Measurements from ENCODE around the gene CES2. TPM values are rescaled to one million over a fixed set of nuclear protein-coding genes. Genes with fewer than 3 reads are reported as not detected.

Gene CES2
- total RNA-seq, 1 experiment from 2014 or later: 35.4 TPM

- ATAC-seq (no peak), DNase-seq (ENCODE audit: low read depth, low spot score) (no peak)
- H3K27me3 ChIP-seq (ENCODE audit: insufficient read depth, low read length): no peaks in the 10 kb centered on the region
- H3K36me3 ChIP-seq (ENCODE audit: control insufficient read depth in 1 of 2, insufficient read depth in 2 of 2, low read length in 2 of 2): peaks cover 24 to 28% of the 10 kb centered on the region in 2 experiments; a peak in 3 of 4 replicates
- H4K20me1 ChIP-seq (ENCODE audit: insufficient read depth): no peaks in the 10 kb centered on the region
- H2AFZ ChIP-seq (ENCODE audit: low read depth, low read length, poor library complexity, severe bottlenecking): no peak overlapping the region
- ChIA-PET RAD21 (ENCODE audit: low non-redundant PET in 1 of 2, low total read pairs in 2 of 2, uncharacterized antibody in 2 of 2, unreplicated experiment in 2 of 2) (no interaction called here), CTCF (interaction anchor here (0.6 to 1.2 kb wide), 3 partner anchors 235 to 256 kb away, joined by 3 to 5 read pairs (median 3); partner anchors contain the start of gene ELMO3), POLR2A (no interaction called here)
- no peaks in the 10 kb centered on the region for H3K9me2 ChIP-seq (ENCODE audit: insufficient read depth)
- intact Hi-C loops (cut with micrococcal nuclease): no loop called here
- peaks cover 4% of the 10 kb centered on the region; the same call in 1 of the 2 replicates for H3K79me2 ChIP-seq (ENCODE audit: insufficient read depth, low read length)
- H3K9ac ChIP-seq (ENCODE audit: low read length): no peak overlapping the region
- H3K4me2 ChIP-seq (ENCODE audit: low read length): no peak overlapping the region
- TF ChIP-seq, protein P1, sequence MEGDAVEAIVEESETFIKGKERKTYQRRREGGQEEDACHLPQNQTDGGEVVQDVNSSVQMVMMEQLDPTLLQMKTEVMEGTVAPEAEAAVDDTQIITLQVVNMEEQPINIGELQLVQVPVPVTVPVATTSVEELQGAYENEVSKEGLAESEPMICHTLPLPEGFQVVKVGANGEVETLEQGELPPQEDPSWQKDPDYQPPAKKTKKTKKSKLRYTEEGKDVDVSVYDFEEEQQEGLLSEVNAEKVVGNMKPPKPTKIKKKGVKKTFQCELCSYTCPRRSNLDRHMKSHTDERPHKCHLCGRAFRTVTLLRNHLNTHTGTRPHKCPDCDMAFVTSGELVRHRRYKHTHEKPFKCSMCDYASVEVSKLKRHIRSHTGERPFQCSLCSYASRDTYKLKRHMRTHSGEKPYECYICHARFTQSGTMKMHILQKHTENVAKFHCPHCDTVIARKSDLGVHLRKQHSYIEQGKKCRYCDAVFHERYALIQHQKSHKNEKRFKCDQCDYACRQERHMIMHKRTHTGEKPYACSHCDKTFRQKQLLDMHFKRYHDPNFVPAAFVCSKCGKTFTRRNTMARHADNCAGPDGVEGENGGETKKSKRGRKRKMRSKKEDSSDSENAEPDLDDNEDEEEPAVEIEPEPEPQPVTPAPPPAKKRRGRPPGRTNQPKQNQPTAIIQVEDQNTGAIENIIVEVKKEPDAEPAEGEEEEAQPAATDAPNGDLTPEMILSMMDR (IDR thresholded peaks at IDR 0.05 in 2 of 3, conservative IDR thresholded peaks at IDR 0.05 in 1 of 3; ENCODE audit: borderline replicate concordance in 1 of 3, insufficient read depth in 1 of 3, low read depth in 2 of 3, low read length in 2 of 3): no peak
- TF ChIP-seq CBX3 (IDR thresholded peaks at IDR 0.05; ENCODE audit: low read depth) (no peak), EGR1 (IDR thresholded peaks at IDR 0.05; ENCODE audit: low read depth) (no peak), MAX (IDR thresholded peaks at IDR 0.05) (no peak), ZBTB33 (IDR thresholded peaks at IDR 0.05; ENCODE audit: extremely low read depth, insufficient replicate concordance, low read length) (no peak), POLR2A (IDR thresholded peaks at IDR 0.05; ENCODE audit: borderline replicate concordance, extremely low read depth, insufficient read depth, insufficient read length) (no peak), ZFX (IDR thresholded peaks at IDR 0.05) (no peak), EZH2 (IDR thresholded peaks at IDR 0.05) (no peak), ELF1 (IDR thresholded peaks at IDR 0.05; ENCODE audit: borderline replicate concordance, low read depth) (no peak), EZH2phosphoT487 (IDR thresholded peaks at IDR 0.05; ENCODE audit: borderline replicate concordance) (no peak), SP1 (IDR thresholded peaks at IDR 0.05; ENCODE audit: low read depth) (no peak), JUND (IDR thresholded peaks at IDR 0.05) (no peak), TCF7L2 (IDR thresholded peaks at IDR 0.05; ENCODE audit: borderline replicate concordance, extremely low read depth, insufficient read depth, insufficient read length) (no peak)
- TF ChIP-seq, protein P2, sequence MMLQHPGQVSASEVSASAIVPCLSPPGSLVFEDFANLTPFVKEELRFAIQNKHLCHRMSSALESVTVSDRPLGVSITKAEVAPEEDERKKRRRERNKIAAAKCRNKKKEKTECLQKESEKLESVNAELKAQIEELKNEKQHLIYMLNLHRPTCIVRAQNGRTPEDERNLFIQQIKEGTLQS (IDR thresholded peaks at IDR 0.05): no peak
- TF ChIP-seq, protein P3, sequence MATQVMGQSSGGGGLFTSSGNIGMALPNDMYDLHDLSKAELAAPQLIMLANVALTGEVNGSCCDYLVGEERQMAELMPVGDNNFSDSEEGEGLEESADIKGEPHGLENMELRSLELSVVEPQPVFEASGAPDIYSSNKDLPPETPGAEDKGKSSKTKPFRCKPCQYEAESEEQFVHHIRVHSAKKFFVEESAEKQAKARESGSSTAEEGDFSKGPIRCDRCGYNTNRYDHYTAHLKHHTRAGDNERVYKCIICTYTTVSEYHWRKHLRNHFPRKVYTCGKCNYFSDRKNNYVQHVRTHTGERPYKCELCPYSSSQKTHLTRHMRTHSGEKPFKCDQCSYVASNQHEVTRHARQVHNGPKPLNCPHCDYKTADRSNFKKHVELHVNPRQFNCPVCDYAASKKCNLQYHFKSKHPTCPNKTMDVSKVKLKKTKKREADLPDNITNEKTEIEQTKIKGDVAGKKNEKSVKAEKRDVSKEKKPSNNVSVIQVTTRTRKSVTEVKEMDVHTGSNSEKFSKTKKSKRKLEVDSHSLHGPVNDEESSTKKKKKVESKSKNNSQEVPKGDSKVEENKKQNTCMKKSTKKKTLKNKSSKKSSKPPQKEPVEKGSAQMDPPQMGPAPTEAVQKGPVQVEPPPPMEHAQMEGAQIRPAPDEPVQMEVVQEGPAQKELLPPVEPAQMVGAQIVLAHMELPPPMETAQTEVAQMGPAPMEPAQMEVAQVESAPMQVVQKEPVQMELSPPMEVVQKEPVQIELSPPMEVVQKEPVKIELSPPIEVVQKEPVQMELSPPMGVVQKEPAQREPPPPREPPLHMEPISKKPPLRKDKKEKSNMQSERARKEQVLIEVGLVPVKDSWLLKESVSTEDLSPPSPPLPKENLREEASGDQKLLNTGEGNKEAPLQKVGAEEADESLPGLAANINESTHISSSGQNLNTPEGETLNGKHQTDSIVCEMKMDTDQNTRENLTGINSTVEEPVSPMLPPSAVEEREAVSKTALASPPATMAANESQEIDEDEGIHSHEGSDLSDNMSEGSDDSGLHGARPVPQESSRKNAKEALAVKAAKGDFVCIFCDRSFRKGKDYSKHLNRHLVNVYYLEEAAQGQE (IDR thresholded peaks at IDR 0.05; ENCODE audit: low read depth): no peak
- no peaks in the 10 kb centered on the region for H3K9me3 ChIP-seq (ENCODE audit: control insufficient read depth in 1 of 2, insufficient read depth in 1 of 2, low read depth in 1 of 2, low read length in 2 of 2)
- BruUV-seq (replicated peaks): no TSS peak
- H3K4me1 ChIP-seq (ENCODE audit: control insufficient read depth in 1 of 2, insufficient read depth in 2 of 2, low read length in 2 of 2): peaks cover 0 to 6% of the 10 kb centered on the region in 2 experiments; a peak in 2 of 4 replicates
- H3K4me3 ChIP-seq (replicated peaks in 1 of 2; ENCODE audit: low read depth in 1 of 2, low read length in 2 of 2): no peak overlapping the region
- H3K27ac ChIP-seq (ENCODE audit: low read depth, low read length): no peak overlapping the region
These were observed 7.7 kb downstream of the CES2 start for GRCh38 chr16:66942981-66943380.

Data from HCT116 (cell line).